ENCODE results near the gene DYNLRB1. TPM values are rescaled to one million over a fixed set of nuclear protein-coding genes. Genes with fewer than 3 reads are reported as not detected.

The DYNLRB1 gene
- total RNA-seq, 4 donors from 2014 or later = 20.8 to 289 (median 149) TPM

GRCh38 chr20:34567892-34568865 is 52.0 kb downstream of the DYNLRB1 start:
- Histone ChIP-seq H3K4me1 (no peaks in the 10 kb centered on the region), H3K36me3 (no peaks in the 10 kb centered on the region), H3K9me3 (no peaks in the 10 kb centered on the region), H3K27me3 (no peaks in the 10 kb centered on the region), H3K27ac (no peak overlapping the region), H3K4me3 (no peak overlapping the region)
- DNase-seq = no peak
- intact Hi-C loops (cut with DNase I; ENCODE audit: low total_unique reads) = no loop called here
- no peak for TF ChIP-seq POLR2A (IDR thresholded peaks at IDR 0.05)
- no peak for TF ChIP-seq CTCF (IDR thresholded peaks at IDR 0.05)

GRCh38 chr20:34569598-34569997 is 53.4 kb downstream of the DYNLRB1 start:
- TF ChIP-seq CTCF (IDR thresholded peaks at IDR 0.05) (no peak), POLR2A (IDR thresholded peaks at IDR 0.05) (no peak)
- H3K36me3 ChIP-seq = no peaks in the 10 kb centered on the region
- H3K27ac ChIP-seq = no peak overlapping the region
- no peak overlapping the region for H3K4me3 ChIP-seq
- intact Hi-C loops (cut with DNase I; ENCODE audit: low total_unique reads) = no loop called here
- no peak for DNase-seq
- H3K4me1 ChIP-seq = no peaks in the 10 kb centered on the region
- no peaks in the 10 kb centered on the region for H3K27me3 ChIP-seq
- H3K9me3 ChIP-seq = no peaks in the 10 kb centered on the region

- H3K27me3 ChIP-seq = no peaks in the 10 kb centered on the region
- no peaks in the 10 kb centered on the region for H3K9me3 ChIP-seq
- TF ChIP-seq POLR2A (IDR thresholded peaks at IDR 0.05) (no peak), CTCF (IDR thresholded peaks at IDR 0.05) (no peak)
- H3K4me3 ChIP-seq = no peak overlapping the region
- no peaks in the 10 kb centered on the region for H3K36me3 ChIP-seq
- no peaks in the 10 kb centered on the region for H3K4me1 ChIP-seq
- DNase-seq = no peak
- H3K27ac ChIP-seq = no peak overlapping the region
- intact Hi-C loops (cut with DNase I; ENCODE audit: low total_unique reads) = no loop called here
These were observed 54.7 kb downstream of the DYNLRB1 start for GRCh38 chr20:34570859-34571306.

GRCh38 chr20:34571753-34572152 is 55.5 kb downstream of the DYNLRB1 start:
- Histone ChIP-seq H3K27ac (no peak overlapping the region), H3K9me3 (no peaks in the 10 kb centered on the region), H3K27me3 (no peaks in the 10 kb centered on the region), H3K4me3 (no peak overlapping the region), H3K4me1 (no peaks in the 10 kb centered on the region), H3K36me3 (no peaks in the 10 kb centered on the region)
- intact Hi-C loops (cut with DNase I; ENCODE audit: low total_unique reads) = no loop called here
- TF ChIP-seq CTCF (IDR thresholded peaks at IDR 0.05) (no peak), POLR2A (IDR thresholded peaks at IDR 0.05) (no peak)
- DNase-seq = no peak

GRCh38 chr20:34573541-34574300 is 57.5 kb downstream of the DYNLRB1 start:
- Histone ChIP-seq H3K36me3 (no peaks in the 10 kb centered on the region), H3K27ac (no peak overlapping the region)
- intact Hi-C loops (cut with DNase I; ENCODE audit: low total_unique reads) = no loop called here

More at GRCh38 chr20:34573541-34574300, 57.5 kb downstream of the DYNLRB1 start:
- Histone ChIP-seq H3K4me1 (no peaks in the 10 kb centered on the region), H3K4me3 (no peak overlapping the region), H3K9me3 (no peaks in the 10 kb centered on the region), H3K27me3 (no peaks in the 10 kb centered on the region)
- no peak for TF ChIP-seq POLR2A (IDR thresholded peaks at IDR 0.05)
- no peak for TF ChIP-seq CTCF (IDR thresholded peaks at IDR 0.05)
- DNase-seq = no peak
